Testis (tissue), 2 donors: Measurements from ENCODE around the gene PRKN.

Source experiments
- CTCF ChIP-seq, 3 experiments: fragments of 450-650 bp in 2 of 3; fragments of 200-600 bp in 1 of 3; sonication (generic) in 1 of 3; IDR thresholded peaks; one replicate each; pipeline ENCODE4 v1.5.1; 2016 to 2019; ENCODE audit warnings: antibody characterized with exemption in 3 of 3, mild to moderate bottlenecking in 2 of 3, moderate library complexity in 1 of 3
- POLR2A ChIP-seq: fragments of 450-650 bp; IDR thresholded peaks from one replicate; pipeline ENCODE4 v1.6.1; 2017; ENCODE audit warnings: antibody characterized with exemption, mild to moderate bottlenecking, moderate library complexity

GRCh38 chr6:162237331-162237730 is 490.2 kb downstream of the PRKN start:
- no peak for TF ChIP-seq CTCF (IDR thresholded peaks at IDR 0.05)
- TF ChIP-seq POLR2A: no peak
